WTC11 (cell line): ENCODE measurements around the gene NELL1.

Source experiments
- CBFB ChIP-seq: sonication (generic); formaldehyde crosslinking; IDR thresholded peaks from 2 replicates; pipeline ENCODE4 v1.8.1; 2022; ENCODE audit warnings: mild to moderate bottlenecking, low read depth, missing genetic modification reagents
- CREB1 ChIP-seq: sonication (generic); formaldehyde crosslinking; IDR thresholded peaks from 2 replicates; pipeline ENCODE4 v1.8.0; 2023; ENCODE audit warnings: mild to moderate bottlenecking, missing genetic modification reagents
- KAT7 ChIP-seq: sonication (generic); formaldehyde crosslinking; IDR thresholded peaks from 2 replicates; pipeline ENCODE4 v1.8.1; 2023; ENCODE audit warnings: missing genetic modification reagents, mild to moderate bottlenecking, borderline replicate concordance
- ZNF423 ChIP-seq: fragments of 250-450 bp; sonication (Bioruptor Pico); IDR thresholded peaks from 2 replicates; pipeline ENCODE4 v2.1.2; 2022; ENCODE audit warnings: mild to moderate bottlenecking, moderate library complexity
- TF ChIP-seq, protein P1 (sequence below): fragments of 200-600 bp; IDR thresholded peaks from 2 replicates; pipeline ENCODE4 v1.8.0; 2022; ENCODE audit warnings: antibody characterized with exemption
- TF ChIP-seq, protein P2 (sequence below): sonication (generic); formaldehyde crosslinking; IDR thresholded peaks from 2 replicates; pipeline ENCODE4 v1.8.1; 2022; ENCODE audit warnings: low read depth, mild to moderate bottlenecking, moderate library complexity, missing genetic modification reagents, borderline replicate concordance
- TF ChIP-seq, protein P3 (sequence below): sonication (generic); formaldehyde crosslinking; conservative IDR thresholded peaks from 2 replicates; pipeline ENCODE4 v1.8.1; 2022; ENCODE audit warnings: mild to moderate bottlenecking, missing genetic modification reagents
- TF ChIP-seq, protein P4 (sequence below): sonication (generic); formaldehyde crosslinking; IDR thresholded peaks from 2 replicates; pipeline ENCODE4 v1.8.0; 2022; ENCODE audit warnings: mild to moderate bottlenecking, missing genetic modification reagents

DNA sequence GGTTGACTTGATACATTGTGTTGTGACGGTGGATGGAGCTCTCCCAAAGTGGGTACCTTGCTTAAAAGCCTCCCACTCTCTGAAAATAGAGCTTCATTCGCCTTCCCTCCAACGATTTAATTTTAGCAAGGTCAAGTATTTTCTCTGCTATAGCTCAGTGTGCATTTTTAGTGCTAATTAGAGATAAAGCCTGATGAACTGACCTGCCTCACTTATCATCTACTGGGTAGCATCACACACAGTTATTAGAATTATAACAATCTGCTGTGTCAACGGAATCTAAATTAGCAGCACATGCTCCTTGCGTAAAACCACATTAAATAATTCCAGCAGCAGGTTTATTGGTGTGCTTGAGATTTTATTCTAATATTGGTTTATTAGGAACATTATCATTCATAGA is 701.7 kb downstream of the NELL1 start:
- TF ChIP-seq, protein P1, sequence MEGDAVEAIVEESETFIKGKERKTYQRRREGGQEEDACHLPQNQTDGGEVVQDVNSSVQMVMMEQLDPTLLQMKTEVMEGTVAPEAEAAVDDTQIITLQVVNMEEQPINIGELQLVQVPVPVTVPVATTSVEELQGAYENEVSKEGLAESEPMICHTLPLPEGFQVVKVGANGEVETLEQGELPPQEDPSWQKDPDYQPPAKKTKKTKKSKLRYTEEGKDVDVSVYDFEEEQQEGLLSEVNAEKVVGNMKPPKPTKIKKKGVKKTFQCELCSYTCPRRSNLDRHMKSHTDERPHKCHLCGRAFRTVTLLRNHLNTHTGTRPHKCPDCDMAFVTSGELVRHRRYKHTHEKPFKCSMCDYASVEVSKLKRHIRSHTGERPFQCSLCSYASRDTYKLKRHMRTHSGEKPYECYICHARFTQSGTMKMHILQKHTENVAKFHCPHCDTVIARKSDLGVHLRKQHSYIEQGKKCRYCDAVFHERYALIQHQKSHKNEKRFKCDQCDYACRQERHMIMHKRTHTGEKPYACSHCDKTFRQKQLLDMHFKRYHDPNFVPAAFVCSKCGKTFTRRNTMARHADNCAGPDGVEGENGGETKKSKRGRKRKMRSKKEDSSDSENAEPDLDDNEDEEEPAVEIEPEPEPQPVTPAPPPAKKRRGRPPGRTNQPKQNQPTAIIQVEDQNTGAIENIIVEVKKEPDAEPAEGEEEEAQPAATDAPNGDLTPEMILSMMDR: no peak
- TF ChIP-seq, protein P2, sequence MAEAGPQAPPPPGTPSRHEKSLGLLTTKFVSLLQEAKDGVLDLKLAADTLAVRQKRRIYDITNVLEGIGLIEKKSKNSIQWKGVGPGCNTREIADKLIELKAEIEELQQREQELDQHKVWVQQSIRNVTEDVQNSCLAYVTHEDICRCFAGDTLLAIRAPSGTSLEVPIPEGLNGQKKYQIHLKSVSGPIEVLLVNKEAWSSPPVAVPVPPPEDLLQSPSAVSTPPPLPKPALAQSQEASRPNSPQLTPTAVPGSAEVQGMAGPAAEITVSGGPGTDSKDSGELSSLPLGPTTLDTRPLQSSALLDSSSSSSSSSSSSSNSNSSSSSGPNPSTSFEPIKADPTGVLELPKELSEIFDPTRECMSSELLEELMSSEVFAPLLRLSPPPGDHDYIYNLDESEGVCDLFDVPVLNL (CRISPR knock-in tag): no peak
- TF ChIP-seq CREB1 (CRISPR knock-in tag) (no peak), ZNF423 (CRISPR knock-in tag) (no peak), KAT7 (no peak), CBFB (CRISPR knock-in tag) (no peak)
- TF ChIP-seq, protein P3, sequence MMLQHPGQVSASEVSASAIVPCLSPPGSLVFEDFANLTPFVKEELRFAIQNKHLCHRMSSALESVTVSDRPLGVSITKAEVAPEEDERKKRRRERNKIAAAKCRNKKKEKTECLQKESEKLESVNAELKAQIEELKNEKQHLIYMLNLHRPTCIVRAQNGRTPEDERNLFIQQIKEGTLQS: no peak
- TF ChIP-seq, protein P4, sequence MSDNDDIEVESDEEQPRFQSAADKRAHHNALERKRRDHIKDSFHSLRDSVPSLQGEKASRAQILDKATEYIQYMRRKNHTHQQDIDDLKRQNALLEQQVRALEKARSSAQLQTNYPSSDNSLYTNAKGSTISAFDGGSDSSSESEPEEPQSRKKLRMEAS (CRISPR knock-in tag): no peak
